Choroid plexus epithelial cell (primary cell): ENCODE results near the gene TRIM33.

ENCODE experiments used
- DNase-seq: peaks from one replicate; pipeline ENCODE4 v3.0.0-alpha.2; 2010; ENCODE audit warnings: low read depth
- H3K4me3 ChIP-seq: 2 replicates; pipeline ENCODE4 v1.5.1; 2011; ENCODE audit warnings: low read depth, mild to moderate bottlenecking, control low read depth, low read length, moderate library complexity
- CTCF ChIP-seq: conservative IDR thresholded peaks from 2 replicates; pipeline ENCODE4 v1.5.1; 2011; ENCODE audit warnings: low read depth, mild to moderate bottlenecking, control low read depth, inconsistent platforms, low read length, moderate library complexity

TRIM33 gene

GRCh38 chr1:114512595-114513280 lies 1.7 kb upstream of the TRIM33 start:
- no peak overlapping the region for H3K4me3 ChIP-seq
- DNase-seq, result no peak
- TF ChIP-seq CTCF, result no peak

GRCh38 chr1:114510274-114511031 lies 550 bp downstream of the TRIM33 start:
- H3K4me3 ChIP-seq, result peak overlapping the region; percentile 99
- DNase-seq, result peak; percentile 43
- no peak for TF ChIP-seq CTCF

GRCh38 chr1:114509596-114510273 lies 1.3 kb downstream of the TRIM33 start:
- peak overlapping the region; percentile 99 for H3K4me3 ChIP-seq
- no peak for TF ChIP-seq CTCF
- DNase-seq, result peak; percentile 15

GRCh38 chr1:114508386-114508898 lies 2.6 kb downstream of the TRIM33 start:
- no peak for DNase-seq
- TF ChIP-seq CTCF, result no peak
- H3K4me3 ChIP-seq, result no peak overlapping the region

GRCh38 chr1:114507513-114507912 lies 3.5 kb downstream of the TRIM33 start:
- DNase-seq, result no peak
- no peak for TF ChIP-seq CTCF
- H3K4me3 ChIP-seq, result no peak overlapping the region

- no peak for DNase-seq
- no peak overlapping the region for H3K4me3 ChIP-seq
- TF ChIP-seq CTCF, result no peak
These were observed 5.8 kb downstream of the TRIM33 start for GRCh38 chr1:114505148-114505561.
